K562 (cell line): ENCODE data around the gene DST. TPM values are rescaled to one million over a fixed set of nuclear protein-coding genes. Genes with fewer than 3 reads are reported as not detected.

Experiments used
- ATAC-seq: fragments of 200-7000 bp; cut with Tn5 transposase; 3 replicates; pipeline ENCODE4 v1.9.1; 2020; ENCODE audit warnings: moderate library complexity
- BruUV-seq: library from RNA; stranded (reverse); fragments of 400-500 nt; replicated peaks from 2 replicates; lab custom pipeline; 2021; lab: Mats Ljungman, UMichigan
- CTCF ChIA-PET: fragments of 300-600 bp; formaldehyde crosslinking; extraction: SDS; loops from one replicate; lab custom pipeline; 2021; ENCODE audit warnings: low intra/inter-chr PET ratio; lab: Yijun Ruan, JAX
- POLR2A ChIA-PET: fragments of 300-600, 350-650 bp; sonication (Branson Sonifier 250); formaldehyde crosslinking; extraction: SDS; loops from one replicate; lab custom pipeline; 2021; ENCODE audit warnings: antibody characterized with exemption, inconsistent platforms; lab: Yijun Ruan, JAX
- DNase-seq, 4 experiments: peaks; one replicate each; pipeline versions ENCODE4 v3.0.0 to v3.0.0-alpha.2; 2011 to 2018; ENCODE audit warnings: low spot score in 3 of 4, mixed read lengths in 3 of 4; ENCODE audit errors: extremely low read depth in 1 of 4
- FAIRE-seq: peaks from 2 replicates; lab custom pipeline; 2011; peaks lifted over from hg19 to GRCh38; lab: Jason Lieb, UNC
- H2AFZ ChIP-seq: 2 replicates; pipeline ENCODE4 v1.6.0; 2011; ENCODE audit warnings: low read depth, low read length, control low read depth, inconsistent platforms
- H3K27ac ChIP-seq: fragments of 200-600 bp; 3 replicates; pipeline ENCODE4 v1.8.0; 2011; ENCODE audit warnings: low read depth, mild to moderate bottlenecking, control low read depth, inconsistent platforms, low read length, moderate library complexity, mixed read lengths; ENCODE audit errors: extremely low read depth
- H3K27me3 ChIP-seq, 2 experiments: fragments of 300-600 bp in 1 of 2; 2 replicates in 1 of 2; 3 replicates in 1 of 2; pipeline versions ENCODE4 v1.6.0 to v1.8.0; 2011; ENCODE audit warnings: inconsistent platforms in 2 of 2, low read length in 2 of 2, mild to moderate bottlenecking in 1 of 2, mixed read lengths in 1 of 2, moderate library complexity in 1 of 2; ENCODE audit not compliant: control insufficient read depth in 2 of 2, insufficient read depth in 2 of 2
- H3K36me3 ChIP-seq: fragments of 300-600 bp; 3 replicates; pipeline ENCODE4 v1.8.0; 2011; ENCODE audit warnings: mild to moderate bottlenecking, low read length, inconsistent platforms; ENCODE audit not compliant: control insufficient read depth, insufficient read depth
- H3K4me1 ChIP-seq, 2 experiments: fragments of 200-600 bp in 1 of 2; replicated peaks in 1 of 2; 2 replicates in 1 of 2; 3 replicates in 1 of 2; pipeline versions ENCODE4 v1.5.1 to v1.8.0; 2011; ENCODE audit warnings: inconsistent platforms in 2 of 2, low read length in 2 of 2, mild to moderate bottlenecking in 1 of 2, mixed read lengths in 1 of 2, moderate library complexity in 1 of 2; ENCODE audit not compliant: control insufficient read depth in 2 of 2, insufficient read depth in 2 of 2
- H3K4me2 ChIP-seq: 2 replicates; pipeline ENCODE4 v1.6.1; 2011; ENCODE audit warnings: low read length, control low read depth, inconsistent platforms, mixed read lengths; ENCODE audit not compliant: insufficient read depth
- H3K4me3 ChIP-seq: fragments of 200-600 bp; sonication (generic), shearing (Covaris generic); 2 replicates; pipeline ENCODE4 v1.5.1; 2016; ENCODE audit warnings: control low read depth, inconsistent platforms
- H3K79me2 ChIP-seq: fragments of 200-600 bp; 3 replicates; pipeline ENCODE4 v1.8.0; 2011; ENCODE audit warnings: low read length, inconsistent platforms; ENCODE audit not compliant: control insufficient read depth, insufficient read depth
- H3K9ac ChIP-seq, 2 experiments: 2 replicates each; pipeline versions ENCODE4 v1.6.0 to v1.6.1; 2011; ENCODE audit warnings: low read depth in 2 of 2, low read length in 2 of 2, control low read depth in 1 of 2, inconsistent platforms in 1 of 2, mild to moderate bottlenecking in 1 of 2, mixed read lengths in 1 of 2; ENCODE audit not compliant: insufficient read depth in 1 of 2
- H3K9me1 ChIP-seq: one replicate; pipeline ENCODE4 v1.6.0; 2011; ENCODE audit warnings: inconsistent platforms, mild to moderate bottlenecking, low read length, moderate library complexity; ENCODE audit not compliant: control insufficient read depth, insufficient read depth
- H3K9me3 ChIP-seq: replicated peaks from 2 replicates; pipeline ENCODE4 v1.5.1; 2011; ENCODE audit warnings: low read depth, low read length, inconsistent platforms; ENCODE audit not compliant: control insufficient read depth, insufficient read depth
- H4K20me1 ChIP-seq: replicated peaks from 2 replicates; pipeline ENCODE4 v1.6.1; 2011; ENCODE audit warnings: low read length, inconsistent platforms, mixed read lengths; ENCODE audit not compliant: control insufficient read depth, insufficient read depth
- E2F6 ChIP-seq, 2 experiments: IDR thresholded peaks; 2 replicates each; pipeline ENCODE4 v1.6.1; 2011; ENCODE audit warnings: borderline replicate concordance in 1 of 2, control low read depth in 1 of 2, low read depth in 1 of 2, low read length in 1 of 2, mild to moderate bottlenecking in 1 of 2, mixed read lengths in 1 of 2, moderate library complexity in 1 of 2; ENCODE audit not compliant: insufficient read depth in 1 of 2, insufficient read length in 1 of 2, poor library complexity in 1 of 2, severe bottlenecking in 1 of 2; ENCODE audit errors: extremely low read depth in 1 of 2
- ELF4 ChIP-seq: fragments of 450-650 bp; formaldehyde crosslinking; IDR thresholded peaks from 2 replicates; pipeline ENCODE4 v1.4.0; 2022; ENCODE audit warnings: missing genetic modification characterization
- ETV1 ChIP-seq: fragments of 450-650 bp; conservative IDR thresholded peaks from 2 replicates; pipeline ENCODE4 v1.6.1; 2016; ENCODE audit warnings: missing genetic modification characterization, control low read depth, low read depth, missing compliant biosample characterization
- HES1 ChIP-seq: fragments of 450-650 bp; IDR thresholded peaks from 2 replicates; pipeline ENCODE4 v1.6.1; 2016; ENCODE audit warnings: low read depth, mild to moderate bottlenecking, moderate library complexity
- SRSF1 ChIP-seq: fragments of 200-400 bp; formaldehyde crosslinking; IDR thresholded peaks from 2 replicates; pipeline ENCODE4 v1.6.1; 2017; ENCODE audit warnings: mild to moderate bottlenecking, low read depth, low read length, moderate library complexity
- WGBS: fragments of 100-300 bp; shearing (Covaris generic); methylation state at CpG from one replicate; pipeline ENCODE4 v1.1.6; 2016; ENCODE audit warnings: low coverage, mixed read lengths; ENCODE audit not compliant: insufficient coverage; ENCODE audit errors: missing lambda C conversion rate; 5-methylcytosine and 5-hydroxymethylcytosine counted together
- in situ Hi-C: fragments of 300-500 bp; cut with MboI; formaldehyde crosslinking; loops from 4 replicates; pipeline ENCODE4 v1.15.0; 2018; ENCODE audit warnings: inconsistent platforms, mixed read lengths
- intact Hi-C: fragments of 100-400 bp; cut with micrococcal nuclease; formaldehyde crosslinking; loops from 2 replicates; pipeline ENCODE4 v1.14.2; 2022
- polyA plus RNA-seq, 8 experiments: library from polyadenylated mRNA; depleted of rRNA in 4 of 8; stranded (reverse) in 5 of 8; unstranded in 3 of 8; fragments of >200 nt; fragmentation: Nextera tagmentation in 2 of 8; fragmentation: Illumina TruSeq in 1 of 8; extraction: Ambion mirVana in 2 of 8; extraction: Trizol in 1 of 8; gene quantifications; 2 replicates each; pipeline versions ENCODE4 v1.2.1 to v1.2.3, GENCODE V29; 2011 to 2014; ENCODE audit warnings: inconsistent platforms in 1 of 8, missing spikeins in 1 of 8
- total RNA-seq, 7 experiments: library from RNA; depleted of rRNA in 6 of 7; stranded (reverse); fragments of >200 nt in 6 of 7; fragmentation: Illumina TruSeq in 2 of 7; extraction: Trizol in 2 of 7; gene quantifications; 2 replicates each; pipeline versions ENCODE4 v1.2.1 to v1.2.3, GENCODE V29; 2011 to 2021; ENCODE audit warnings: low replicate concordance in 1 of 7
- TF ChIP-seq, protein P1 (sequence below): fragments of 450-650 bp; IDR thresholded peaks from 2 replicates; pipeline ENCODE4 v1.6.1; 2016; ENCODE audit warnings: antibody characterized with exemption

Gene DST
- total and polyA plus RNA-seq, 9 of the 15 experiments (the other 6 are each of a cell fraction or from before 2014, with no cell fraction given), result 5.2 to 21.9 (median 13.3) TPM

- intact Hi-C loops (no loop called here), in situ Hi-C loops (no loop called here)
- H3K4me2 ChIP-seq, result no peak overlapping the region
- TF ChIP-seq, protein P1, sequence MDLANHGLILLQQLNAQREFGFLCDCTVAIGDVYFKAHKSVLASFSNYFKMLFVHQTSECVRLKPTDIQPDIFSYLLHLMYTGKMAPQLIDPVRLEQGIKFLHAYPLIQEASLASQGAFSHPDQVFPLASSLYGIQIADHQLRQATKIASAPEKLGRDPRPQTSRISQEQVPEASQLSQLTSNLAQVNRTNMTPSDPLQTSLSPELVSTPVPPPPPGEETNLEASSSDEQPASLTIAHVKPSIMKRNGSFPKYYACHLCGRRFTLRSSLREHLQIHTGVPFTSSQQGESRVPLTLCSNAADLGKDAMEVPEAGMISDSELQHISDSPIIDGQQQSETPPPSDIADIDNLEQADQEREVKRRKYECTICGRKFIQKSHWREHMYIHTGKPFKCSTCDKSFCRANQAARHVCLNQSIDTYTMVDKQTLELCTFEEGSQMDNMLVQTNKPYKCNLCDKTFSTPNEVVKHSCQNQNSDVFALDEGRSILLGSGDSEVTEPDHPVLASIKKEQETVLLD, result no peak
- TF ChIP-seq E2F6 (IDR thresholded peaks at IDR 0.05; ENCODE audit: borderline replicate concordance in 1 of 2, extremely low read depth in 1 of 2, insufficient read depth in 1 of 2, insufficient read length in 1 of 2, low read depth in 1 of 2, low read length in 1 of 2, poor library complexity in 1 of 2, severe bottlenecking in 1 of 2) (peak in 1 of 2 experiments; percentile 57), ELF4 (CRISPR knock-in tag) (no peak), HES1 (no peak), SRSF1 (no peak), ETV1 (tag) (0 out of 2 replicates have a peak, but pooled peaks have one; percentile 7)
- no peak overlapping the region for H3K4me3 ChIP-seq
- H3K36me3 ChIP-seq, result no peaks in the 10 kb centered on the region
- no peaks in the 10 kb centered on the region for H3K9me1 ChIP-seq
- no peak overlapping the region for H3K27ac ChIP-seq
- H2AFZ ChIP-seq, result no peak overlapping the region
- H3K9ac ChIP-seq, result no peak overlapping the region
- H3K27me3 ChIP-seq, result peaks cover 12 to 34% of the 10 kb centered on the region in 2 experiments
- BruUV-seq, result no TSS peak
- H4K20me1 ChIP-seq, result no peaks in the 10 kb centered on the region
- ATAC-seq (peak; percentile 29; the same call in 1 of the 3 replicates), FAIRE-seq (no peak), DNase-seq (no peak)
- H3K4me1 ChIP-seq, result peaks cover 0 to 4% of the 10 kb centered on the region in 2 experiments; a peak in 1 of 5 replicates
- ChIA-PET CTCF (no interaction called here), POLR2A (interaction anchor here (0.6 to 0.8 kb wide), 2 partner anchors 14 to 26 kb away, joined by 3 read pairs; no protein-coding TSS in a partner anchor)
- no peaks in the 10 kb centered on the region for H3K9me3 ChIP-seq
- no peaks in the 10 kb centered on the region for H3K79me2 ChIP-seq
- 19% methylated on average over 31 of the region's 34 CpGs for WGBS
Observed at GRCh38 chr6:56430629-56431600, 211.8 kb downstream of the DST start.
